Stimulated activated CD8-positive, alpha-beta memory T cell treated with anti-CD3 and anti-CD28 coated beads, Interleukin-7, amount 100 ng/mL, for 48 hours (primary cell): ENCODE data around the gene BHLHE23.

Experiments used
- DNase-seq, 2 donors: peaks; one replicate each; pipeline ENCODE4 v3.0.0-alpha.2; 2020; ENCODE audit warnings: low read depth in 1 of 2; ENCODE audit errors: extremely low read depth in 1 of 2

Gene BHLHE23

GRCh38 chr20:63006540-63007359, at the start of gene BHLHE23:
TSS of gene BHLHE23 (minus strand) at chr20:63006964. CDS start at chr20:63006774, 190 bp downstream.
- DNase-seq, result no peak

DNA sequence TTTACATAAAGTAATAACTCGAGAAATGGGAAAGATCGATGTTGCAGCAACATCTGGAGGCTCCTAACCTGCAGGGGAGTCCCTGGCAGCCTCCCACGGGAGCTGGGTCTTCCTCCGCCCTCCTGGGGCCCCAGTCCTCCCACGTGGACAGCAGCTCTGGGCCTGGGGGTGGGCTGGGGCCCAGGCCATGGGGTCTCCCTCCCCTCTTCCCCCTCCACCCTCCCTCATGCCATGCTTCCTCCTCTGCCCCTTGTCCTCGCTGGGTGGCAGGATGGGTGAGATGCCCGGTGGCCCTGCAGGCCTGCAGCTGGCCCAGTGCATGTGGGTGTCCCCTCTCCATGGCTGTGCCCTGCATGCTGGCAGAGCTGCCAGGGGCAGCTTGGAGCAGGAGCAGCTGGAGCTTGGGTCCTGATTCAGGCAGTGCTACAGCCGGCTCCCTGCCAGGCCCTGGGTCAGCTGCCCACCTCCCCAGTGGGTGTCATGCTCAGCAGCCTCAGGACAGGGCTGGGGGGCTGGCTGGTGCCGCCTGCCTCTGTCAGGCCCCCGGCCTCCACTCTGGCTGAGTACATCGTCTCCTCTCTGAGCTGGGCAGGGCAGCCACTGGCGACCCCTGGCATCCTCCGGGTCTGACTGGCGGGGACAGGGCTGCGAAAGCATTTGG, 48.9 kb upstream of the BHLHE23 start:
- DNase-seq, result no peak

GRCh38 chr20:63054681-63055240, 48.0 kb upstream of the BHLHE23 start:
- DNase-seq, result no peak

DNA sequence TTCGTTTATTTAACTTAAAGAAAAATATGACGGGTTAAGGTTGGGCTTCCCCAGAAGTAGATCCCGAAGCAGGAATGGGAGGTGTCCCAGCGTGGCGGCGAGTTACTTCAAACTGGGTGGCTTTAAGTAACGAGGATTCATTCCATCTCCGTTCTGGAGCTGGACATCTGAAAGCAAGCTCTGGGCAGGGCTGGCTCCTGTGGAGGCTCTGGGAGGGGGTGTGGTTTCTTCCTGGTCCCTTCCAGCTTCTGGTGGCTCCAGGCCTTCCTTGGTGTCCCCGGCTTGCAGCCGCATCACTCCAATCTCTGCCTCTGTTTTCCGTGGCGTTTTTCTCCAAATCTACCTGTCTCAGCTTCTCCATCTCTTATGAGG, 47.3 kb upstream of the BHLHE23 start:
- DNase-seq, result no peak

DNA sequence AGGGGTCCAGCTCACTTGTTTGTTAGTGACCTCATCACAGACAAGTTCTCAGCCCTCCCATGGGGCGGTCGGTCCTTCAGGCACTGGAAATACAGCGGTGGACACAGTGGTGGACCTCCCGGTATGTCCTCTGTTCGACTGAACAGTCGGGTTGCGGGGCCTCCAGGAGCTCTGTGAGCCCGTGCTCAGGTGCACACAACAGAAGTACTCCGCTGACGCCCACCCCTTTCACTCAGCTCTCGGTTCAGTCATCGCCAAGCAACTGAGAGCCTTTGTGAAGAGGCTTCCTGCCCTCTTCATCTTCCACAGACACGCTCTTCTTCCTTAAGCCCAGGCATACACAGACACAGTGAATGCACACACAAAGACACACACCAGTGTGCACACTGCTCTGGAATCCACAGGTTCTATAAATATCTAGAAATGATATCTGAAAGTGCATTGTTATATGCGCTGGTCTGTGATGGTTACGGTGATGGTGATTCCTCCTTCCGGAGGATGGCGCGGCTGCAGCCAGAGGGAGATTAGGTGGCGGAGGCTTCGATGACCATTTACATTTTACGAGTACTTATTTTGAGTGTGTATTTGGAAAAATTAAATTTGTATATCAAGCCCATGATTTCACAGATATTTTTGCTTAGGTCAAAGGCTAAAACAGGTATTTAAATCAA, 46.8 kb upstream of the BHLHE23 start:
- DNase-seq, result no peak

DNA sequence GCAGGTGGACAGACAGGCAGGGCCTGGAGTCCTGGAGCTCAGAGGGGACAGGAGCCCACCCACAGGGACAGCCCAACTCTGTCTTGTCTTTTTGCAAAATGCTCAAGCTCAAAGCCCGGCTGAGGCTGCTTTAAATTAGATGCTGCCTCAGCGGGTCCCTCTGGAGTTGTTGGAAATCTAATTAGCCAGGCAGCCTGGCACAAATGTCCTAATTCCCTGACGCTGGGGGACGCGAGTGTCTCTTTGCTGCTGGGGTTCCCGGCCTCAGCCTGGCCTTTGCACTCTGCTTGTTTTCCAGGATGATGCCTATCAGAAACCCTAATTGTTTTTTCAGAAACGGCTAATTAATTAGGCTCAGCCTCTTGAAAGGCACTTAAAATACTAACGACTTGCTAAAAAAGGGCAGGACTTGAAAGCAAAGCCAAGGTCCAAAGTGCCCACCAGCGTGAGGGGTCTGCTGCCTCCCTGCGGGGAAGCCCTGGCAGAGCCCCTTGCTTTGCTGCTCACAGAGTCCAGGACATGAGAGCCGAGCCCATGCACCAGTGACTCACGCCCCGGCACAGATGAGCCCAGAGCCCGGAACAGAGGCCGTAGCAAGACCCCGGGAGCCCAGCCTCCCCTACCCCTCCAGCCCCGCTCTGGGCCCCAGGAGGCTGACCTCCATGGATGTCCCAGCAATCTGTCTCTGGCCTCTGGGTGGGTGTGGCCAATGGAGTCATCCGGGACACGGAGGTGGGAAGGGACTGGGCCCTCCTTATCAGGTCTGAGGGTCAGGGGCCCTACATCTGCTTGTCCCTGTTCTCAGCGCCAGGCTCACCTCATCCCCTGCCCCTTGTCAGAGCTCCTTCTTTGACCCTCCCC, 46.0 kb upstream of the BHLHE23 start:
- DNase-seq, result no peak

DNA sequence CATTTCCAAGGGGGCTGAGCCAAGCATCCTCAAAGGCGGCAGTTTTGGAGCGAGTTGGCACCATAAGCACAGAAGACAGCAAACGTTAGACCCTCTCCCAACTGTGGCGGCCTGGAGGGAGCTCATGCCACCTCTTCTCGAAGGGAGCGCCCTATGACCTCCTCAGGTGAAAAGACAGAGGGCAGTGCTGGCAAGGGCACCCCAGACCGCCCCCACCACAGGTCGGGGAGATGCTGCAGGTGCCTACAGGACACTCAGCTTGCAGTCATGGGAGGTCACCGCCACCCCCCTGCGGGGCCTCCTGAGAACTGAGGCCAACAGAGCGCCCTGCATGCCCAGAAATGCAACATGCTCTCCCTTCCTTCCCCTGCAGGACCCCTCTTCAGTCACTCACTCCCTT, 45.1 kb upstream of the BHLHE23 start:
- no peak for DNase-seq

- no peak for DNase-seq
Measured at GRCh38 chr20:63051186-63051860, 44.6 kb upstream of the BHLHE23 start.

GRCh38 chr20:63050406-63050805, 43.6 kb upstream of the BHLHE23 start:
- DNase-seq, result no peak

GRCh38 chr20:63049561-63050221, 42.9 kb upstream of the BHLHE23 start:
- no peak for DNase-seq

GRCh38 chr20:63049191-63049518, 42.4 kb upstream of the BHLHE23 start:
- DNase-seq, result no peak

GRCh38 chr20:63048516-63049190, 41.9 kb upstream of the BHLHE23 start:
- DNase-seq, result no peak

DNA sequence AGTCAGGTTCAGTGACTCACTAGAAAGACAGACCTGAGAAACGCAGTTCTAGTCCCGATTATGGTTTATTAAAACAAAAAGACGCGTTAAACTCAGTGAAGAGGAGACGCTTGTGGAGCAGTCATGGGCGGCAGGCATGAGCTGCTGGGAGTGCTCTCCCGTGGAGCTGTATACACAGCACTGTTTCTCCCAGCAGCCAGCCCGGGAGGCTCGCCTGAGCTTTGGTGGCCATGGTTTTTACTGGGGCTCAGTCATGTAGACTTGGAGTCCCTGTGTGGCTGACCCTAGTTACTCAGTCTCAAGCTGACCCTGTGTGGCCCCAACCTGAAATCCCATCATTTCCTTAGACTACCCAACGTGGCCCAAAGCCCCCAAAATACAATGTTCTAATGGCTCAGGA, 41.2 kb upstream of the BHLHE23 start:
- DNase-seq, result no peak

- no peak for DNase-seq
Measured at GRCh38 chr20:63047267-63047666, 40.5 kb upstream of the BHLHE23 start.

GRCh38 chr20:63046841-63047240, 40.1 kb upstream of the BHLHE23 start:
- DNase-seq, result no peak

- DNase-seq, result no peak
Measured at GRCh38 chr20:63045991-63046390, 39.2 kb upstream of the BHLHE23 start.

DNA sequence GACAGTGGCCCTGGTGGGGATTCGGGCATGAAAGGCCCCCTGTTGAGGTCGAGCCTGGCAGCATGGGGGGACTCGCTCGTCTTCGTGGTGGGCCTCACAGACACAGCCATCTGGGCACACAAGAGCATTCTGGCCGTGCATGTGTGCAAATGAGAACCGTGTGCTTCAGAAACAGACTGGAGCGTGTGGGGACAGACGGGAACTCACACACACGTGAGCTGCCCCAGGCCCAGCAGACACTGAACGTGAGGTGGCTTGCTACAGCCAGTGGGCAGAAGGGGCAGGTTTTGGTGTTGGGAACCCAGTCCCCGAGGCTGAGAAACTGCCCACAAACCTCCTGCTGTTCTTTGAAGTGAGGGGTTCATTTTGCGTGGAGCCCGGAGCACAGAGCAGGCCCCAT, 38.6 kb upstream of the BHLHE23 start:
- DNase-seq, result no peak

DNA sequence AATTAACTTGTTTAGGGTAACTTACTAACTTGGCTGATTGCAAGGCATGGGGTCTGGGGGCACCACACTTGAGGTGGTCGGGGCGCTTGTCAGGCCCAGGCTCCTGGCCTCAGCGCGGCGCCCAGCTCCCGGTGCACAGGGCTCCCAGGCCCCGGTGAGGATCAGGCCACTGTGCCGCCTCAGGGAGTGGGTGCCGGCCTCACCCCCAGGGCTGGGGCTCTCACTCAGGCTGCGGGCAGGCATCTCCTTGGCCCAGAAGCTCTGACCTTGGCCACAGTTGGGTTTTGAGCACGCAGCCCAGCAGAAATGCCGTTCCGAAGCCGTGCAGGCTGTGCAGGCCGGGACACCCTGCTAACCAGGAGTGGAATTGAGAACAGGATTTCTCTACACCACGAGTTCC, 37.8 kb upstream of the BHLHE23 start:
- no peak for DNase-seq

DNA sequence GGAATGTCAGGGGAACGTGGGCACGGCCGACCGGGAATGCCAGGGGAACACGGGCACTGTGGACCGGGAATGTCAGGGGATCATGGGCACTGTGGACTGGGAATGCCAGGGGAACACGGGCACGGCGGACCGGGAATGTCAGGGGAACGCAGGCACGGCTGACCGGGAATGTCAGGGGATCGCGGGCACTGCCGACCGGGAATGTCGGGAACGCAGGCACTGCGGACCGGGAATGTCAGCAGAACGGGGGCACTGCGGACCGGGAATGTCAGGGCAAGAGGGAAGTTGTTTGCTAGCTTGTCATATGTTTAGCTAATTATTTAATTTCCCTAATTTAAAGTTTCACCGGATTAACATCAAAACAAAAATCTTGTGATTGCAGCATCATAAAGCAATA, 37.4 kb upstream of the BHLHE23 start:
- DNase-seq, result no peak
